Right lobe of liver (tissue), 6 donors: Measurements from ENCODE around the gene KAT6B. TPM values are rescaled to one million over a fixed set of nuclear protein-coding genes. Genes with fewer than 3 reads are reported as not detected.

Source experiments
- ATAC-seq, 4 donors: fragments of 200-7000 bp; cut with Tn5 transposase; one replicate each; pipeline ENCODE4 v1.9.1; 2020; ENCODE audit warnings: mild to moderate bottlenecking in 4 of 4, moderate library complexity in 4 of 4
- DNase-seq, 3 donors: peaks; one replicate each; pipeline ENCODE4 v3.0.0-alpha.2; 2020
- H3K27ac ChIP-seq, 3 donors: fragments of 200-600 bp; one replicate each; pipeline ENCODE4 v1.8.0; 2022
- H3K27me3 ChIP-seq, 2 donors: fragments of 200-600 bp; one replicate each; pipeline ENCODE4 v1.8.0; 2022
- H3K36me3 ChIP-seq, 4 donors: fragments of 200-600 bp; sonication (generic) in 1 of 4; one replicate each; pipeline versions ENCODE4 v1.5.1 to v1.8.0; 2017 to 2022; ENCODE audit warnings: control low read depth in 1 of 4
- H3K4me1 ChIP-seq, 4 donors: fragments of 200-600 bp; sonication (generic) in 1 of 4; one replicate each; pipeline versions ENCODE4 v1.5.1 to v1.8.0; 2017 to 2022; ENCODE audit warnings: control low read depth in 1 of 4
- H3K4me3 ChIP-seq, 3 donors: fragments of 200-600 bp; one replicate each; pipeline ENCODE4 v1.8.0; 2022
- H3K9me3 ChIP-seq, 4 donors: fragments of 200-600 bp; sonication (generic) in 1 of 4; one replicate each; pipeline versions ENCODE4 v1.5.1 to v1.8.0; 2017 to 2022; ENCODE audit warnings: control low read depth in 1 of 4
- POLR2A ChIP-seq: fragments of 450-650 bp; IDR thresholded peaks from one replicate; pipeline ENCODE4 v1.6.1; 2017; ENCODE audit warnings: antibody characterized with exemption, mild to moderate bottlenecking
- WGBS: methylation state at CpG from one replicate; pipeline ENCODE4 v1.1.6; 2018; ENCODE audit warnings: low coverage, low lambda C conversion rate; ENCODE audit not compliant: insufficient coverage; ENCODE audit errors: missing lambda C conversion rate; 5-methylcytosine and 5-hydroxymethylcytosine counted together
- intact Hi-C, 2 donors: fragments of 100-400 bp; cut with DNase I; formaldehyde crosslinking; loops; one replicate each; pipeline versions ENCODE4 v1.11.2 to v1.14.1; 2022
- total RNA-seq, 6 experiments: library from RNA; depleted of rRNA in 2 of 6; stranded (reverse); fragments of >200 nt in 2 of 6; fragmentation: NEBNext Ultra II Directional in 3 of 6; extraction: Animal tissue kit (Norgen Biotek cat#: 25700) in 3 of 6; gene quantifications; one replicate each; pipeline versions ENCODE4 v1.1.0 to v1.2.4, GENCODE V29; 2016 to 2023
- TF ChIP-seq, protein P1 (sequence below), 4 donors: fragments of 200-600 bp in 3 of 4; fragments of 450-650 bp in 1 of 4; IDR thresholded peaks; one replicate each; pipeline versions ENCODE4 v1.5.1 to v1.8.0; 2016 to 2022; ENCODE audit warnings: antibody characterized with exemption in 4 of 4, mild to moderate bottlenecking in 2 of 4
- donor health status: DM: no; HTN: yes; CAD: no.
- donor health status: DM: no; HTN: no; CAD: no.
- donor health status: DM: no; HTN: no; CAD: no.
- donor health status: DM: no; HTN: yes; CAD: no.
- donor health status: DM: no; HTN: yes; CAD: no.

Gene KAT6B
- total RNA-seq, 6 experiments from 2014 or later: 9.2 to 17.1 (median 10.3) TPM

GRCh38 chr10:75034131-75034512 is 207.7 kb downstream of the KAT6B start:
- no peaks in the 10 kb centered on the region for H3K27me3 ChIP-seq
- ATAC-seq (no peak), DNase-seq (no peak)
- no peaks in the 10 kb centered on the region for H3K9me3 ChIP-seq
- no peak overlapping the region for H3K4me3 ChIP-seq
- intact Hi-C loops: no loop called here
- peaks cover 0 to 4% (median 3%) of the 10 kb centered on the region in 4 donors for H3K36me3 ChIP-seq
- TF ChIP-seq, protein P1, sequence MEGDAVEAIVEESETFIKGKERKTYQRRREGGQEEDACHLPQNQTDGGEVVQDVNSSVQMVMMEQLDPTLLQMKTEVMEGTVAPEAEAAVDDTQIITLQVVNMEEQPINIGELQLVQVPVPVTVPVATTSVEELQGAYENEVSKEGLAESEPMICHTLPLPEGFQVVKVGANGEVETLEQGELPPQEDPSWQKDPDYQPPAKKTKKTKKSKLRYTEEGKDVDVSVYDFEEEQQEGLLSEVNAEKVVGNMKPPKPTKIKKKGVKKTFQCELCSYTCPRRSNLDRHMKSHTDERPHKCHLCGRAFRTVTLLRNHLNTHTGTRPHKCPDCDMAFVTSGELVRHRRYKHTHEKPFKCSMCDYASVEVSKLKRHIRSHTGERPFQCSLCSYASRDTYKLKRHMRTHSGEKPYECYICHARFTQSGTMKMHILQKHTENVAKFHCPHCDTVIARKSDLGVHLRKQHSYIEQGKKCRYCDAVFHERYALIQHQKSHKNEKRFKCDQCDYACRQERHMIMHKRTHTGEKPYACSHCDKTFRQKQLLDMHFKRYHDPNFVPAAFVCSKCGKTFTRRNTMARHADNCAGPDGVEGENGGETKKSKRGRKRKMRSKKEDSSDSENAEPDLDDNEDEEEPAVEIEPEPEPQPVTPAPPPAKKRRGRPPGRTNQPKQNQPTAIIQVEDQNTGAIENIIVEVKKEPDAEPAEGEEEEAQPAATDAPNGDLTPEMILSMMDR (IDR thresholded peaks at IDR 0.05): no peak
- no peak for TF ChIP-seq POLR2A
- 94% methylated on average over 3 of the region's 5 CpGs for WGBS
- H3K27ac ChIP-seq: no peak overlapping the region
- H3K4me1 ChIP-seq: no peaks in the 10 kb centered on the region

GRCh38 chr10:75034714-75035258 is 208.4 kb downstream of the KAT6B start:
- ATAC-seq (no peak), DNase-seq (peak in 1 of 3 donors; percentile 28)
- 78% methylated on average over 14 of the region's 14 CpGs for WGBS
- Histone ChIP-seq H3K27ac (no peak overlapping the region), H3K4me3 (no peak overlapping the region), H3K27me3 (no peaks in the 10 kb centered on the region), H3K36me3 (peaks cover 0 to 4% (median 1%) of the 10 kb centered on the region in 4 donors), H3K9me3 (no peaks in the 10 kb centered on the region), H3K4me1 (no peaks in the 10 kb centered on the region)
- TF ChIP-seq POLR2A: no peak
- TF ChIP-seq, protein P1 (IDR thresholded peaks at IDR 0.05): no peak
- intact Hi-C loops: no loop called here

- WGBS: 86% methylated on average over 9 of the region's 10 CpGs
- DNase-seq (no peak), ATAC-seq (no peak)
- no peaks in the 10 kb centered on the region for H3K9me3 ChIP-seq
- H3K4me1 ChIP-seq: no peaks in the 10 kb centered on the region
- TF ChIP-seq, protein P1 (IDR thresholded peaks at IDR 0.05): no peak
- no peak for TF ChIP-seq POLR2A
- H3K36me3 ChIP-seq: no peaks in the 10 kb centered on the region
- intact Hi-C loops: no loop called here
- H3K27ac ChIP-seq: no peak overlapping the region
- no peaks in the 10 kb centered on the region for H3K27me3 ChIP-seq
- no peak overlapping the region for H3K4me3 ChIP-seq
These were observed 209.7 kb downstream of the KAT6B start for GRCh38 chr10:75035975-75036708.

GRCh38 chr10:75037171-75038153 is 211.1 kb downstream of the KAT6B start:
- Histone ChIP-seq H3K4me3 (no peak overlapping the region), H3K36me3 (no peaks in the 10 kb centered on the region), H3K27me3 (no peaks in the 10 kb centered on the region), H3K27ac (no peak overlapping the region), H3K9me3 (no peaks in the 10 kb centered on the region), H3K4me1 (no peaks in the 10 kb centered on the region)
- TF ChIP-seq, protein P1 (IDR thresholded peaks at IDR 0.05): no peak
- no peak for TF ChIP-seq POLR2A
- intact Hi-C loops: no loop called here
- 83% methylated on average over 9 of the region's 32 CpGs for WGBS
- DNase-seq (no peak), ATAC-seq (no peak)
